Progenitor cell of endocrine pancreas (in vitro differentiated cells): Measurements from ENCODE around the gene VIPR1. TPM values are rescaled to one million over a fixed set of nuclear protein-coding genes. Genes with fewer than 3 reads are reported as not detected.
"Not testable (repeated sequence)": the region's sequence is repeated elsewhere in the genome, so short reads cannot be mapped to it uniquely, and the experiment has no call there.

Source experiments
- DNase-seq: peaks from one replicate; pipeline ENCODE4 v3.0.0; 2021; ENCODE audit warnings: low spot score; ENCODE audit not compliant: unreplicated experiment
- H3K27ac Mint-ChIP-seq: 2 replicates; pipeline ENCODE4 v1.8.0; 2021; ENCODE audit warnings: mild to moderate bottlenecking, moderate library complexity, mixed read lengths
- H3K27me3 Mint-ChIP-seq: 2 replicates; pipeline ENCODE4 v1.8.0; 2021; ENCODE audit warnings: mixed read lengths
- H3K36me3 Mint-ChIP-seq: 2 replicates; pipeline ENCODE4 v1.8.0; 2022; ENCODE audit warnings: mixed read lengths; ENCODE audit not compliant: insufficient read depth
- H3K4me1 Mint-ChIP-seq: 2 replicates; pipeline ENCODE4 v1.8.0; 2021; ENCODE audit warnings: low read depth, mixed read lengths
- H3K4me3 Mint-ChIP-seq: 2 replicates; pipeline ENCODE4 v1.8.0; 2021; ENCODE audit warnings: low read depth, mild to moderate bottlenecking, moderate library complexity, mixed read lengths
- H3K9me3 Mint-ChIP-seq: 2 replicates; pipeline ENCODE4 v1.8.0; 2021; ENCODE audit warnings: low read depth, mixed read lengths
- total RNA-seq: library from RNA; stranded (reverse); gene quantifications from 2 replicates; pipeline ENCODE4 v1.2.1, GENCODE V29; 2021
- TF ChIP-seq, protein P1 (sequence below): fragments of 200-600 bp; sonication (generic); IDR thresholded peaks from one replicate; pipeline ENCODE4 v1.5.0; 2021; ENCODE audit warnings: antibody characterized with exemption, mild to moderate bottlenecking; ENCODE audit not compliant: unreplicated experiment

Gene VIPR1
- total RNA-seq, 1 donor from 2014 or later = 6.8 TPM

DNA sequence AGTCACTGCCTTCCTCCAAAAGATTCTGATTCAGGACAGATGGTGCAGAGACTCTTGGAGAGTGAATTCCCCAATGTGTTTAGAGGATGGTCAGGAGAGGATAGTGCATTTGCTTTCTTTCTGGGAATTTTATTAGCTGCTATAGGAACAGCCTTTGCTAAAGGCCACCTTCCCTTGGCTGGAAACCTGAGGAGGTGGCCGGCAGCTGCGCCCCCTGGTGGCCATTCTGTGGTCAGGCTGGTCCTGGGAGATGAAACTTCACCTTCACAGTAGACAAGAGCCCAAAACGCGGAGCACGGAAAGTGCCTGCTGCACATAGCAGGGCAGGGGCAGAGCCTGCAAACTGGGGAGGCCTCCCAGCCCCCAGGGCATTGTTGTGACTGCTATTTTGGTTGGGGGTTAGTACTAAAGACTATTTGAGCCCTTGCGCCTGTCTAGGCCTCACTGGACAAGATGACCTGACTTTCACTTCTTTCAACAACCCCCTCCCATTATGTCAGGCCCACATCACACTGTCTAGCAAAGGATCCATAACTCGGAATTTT, 45.0 kb downstream of the VIPR1 start:
- Mint-ChIP-seq H3K4me3 (no peak overlapping the region), H3K9me3 (no peaks in the 10 kb centered on the region), H3K27me3 (peaks cover 3% of the 10 kb centered on the region), H3K27ac (no peak overlapping the region), H3K36me3 (peaks cover 3% of the 10 kb centered on the region), H3K4me1 (peaks cover 6% of the 10 kb centered on the region)
- DNase-seq = peak; percentile 64
- TF ChIP-seq, protein P1, sequence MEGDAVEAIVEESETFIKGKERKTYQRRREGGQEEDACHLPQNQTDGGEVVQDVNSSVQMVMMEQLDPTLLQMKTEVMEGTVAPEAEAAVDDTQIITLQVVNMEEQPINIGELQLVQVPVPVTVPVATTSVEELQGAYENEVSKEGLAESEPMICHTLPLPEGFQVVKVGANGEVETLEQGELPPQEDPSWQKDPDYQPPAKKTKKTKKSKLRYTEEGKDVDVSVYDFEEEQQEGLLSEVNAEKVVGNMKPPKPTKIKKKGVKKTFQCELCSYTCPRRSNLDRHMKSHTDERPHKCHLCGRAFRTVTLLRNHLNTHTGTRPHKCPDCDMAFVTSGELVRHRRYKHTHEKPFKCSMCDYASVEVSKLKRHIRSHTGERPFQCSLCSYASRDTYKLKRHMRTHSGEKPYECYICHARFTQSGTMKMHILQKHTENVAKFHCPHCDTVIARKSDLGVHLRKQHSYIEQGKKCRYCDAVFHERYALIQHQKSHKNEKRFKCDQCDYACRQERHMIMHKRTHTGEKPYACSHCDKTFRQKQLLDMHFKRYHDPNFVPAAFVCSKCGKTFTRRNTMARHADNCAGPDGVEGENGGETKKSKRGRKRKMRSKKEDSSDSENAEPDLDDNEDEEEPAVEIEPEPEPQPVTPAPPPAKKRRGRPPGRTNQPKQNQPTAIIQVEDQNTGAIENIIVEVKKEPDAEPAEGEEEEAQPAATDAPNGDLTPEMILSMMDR = peak; percentile 94

DNA sequence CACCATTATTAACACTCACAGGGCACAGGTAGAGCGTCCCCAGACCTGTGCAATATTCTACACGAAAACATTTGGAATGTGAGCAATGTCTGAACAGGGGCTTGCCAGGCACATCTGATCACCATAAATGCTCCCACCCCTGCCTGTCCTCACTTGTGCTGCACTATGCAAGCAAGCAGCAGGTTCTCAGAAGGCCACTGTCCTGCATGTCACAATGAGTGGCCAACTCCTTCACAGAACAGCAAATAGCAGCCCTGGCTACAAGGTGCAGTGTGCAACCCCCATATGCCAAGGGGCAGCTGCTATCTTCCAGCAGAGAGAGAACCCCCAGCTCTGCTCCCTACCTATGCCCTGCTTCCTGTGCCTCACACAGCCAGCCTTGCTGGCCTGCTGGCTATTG, 46.7 kb downstream of the VIPR1 start:
- H3K4me3 Mint-ChIP-seq = no peak overlapping the region
- no peaks in the 10 kb centered on the region for H3K9me3 Mint-ChIP-seq
- no peaks in the 10 kb centered on the region for H3K27me3 Mint-ChIP-seq
- peaks cover 8% of the 10 kb centered on the region for H3K36me3 Mint-ChIP-seq
- TF ChIP-seq, protein P1 = no peak
- no peak for DNase-seq
- H3K4me1 Mint-ChIP-seq = peaks cover 6% of the 10 kb centered on the region
- no peak overlapping the region for H3K27ac Mint-ChIP-seq

DNA sequence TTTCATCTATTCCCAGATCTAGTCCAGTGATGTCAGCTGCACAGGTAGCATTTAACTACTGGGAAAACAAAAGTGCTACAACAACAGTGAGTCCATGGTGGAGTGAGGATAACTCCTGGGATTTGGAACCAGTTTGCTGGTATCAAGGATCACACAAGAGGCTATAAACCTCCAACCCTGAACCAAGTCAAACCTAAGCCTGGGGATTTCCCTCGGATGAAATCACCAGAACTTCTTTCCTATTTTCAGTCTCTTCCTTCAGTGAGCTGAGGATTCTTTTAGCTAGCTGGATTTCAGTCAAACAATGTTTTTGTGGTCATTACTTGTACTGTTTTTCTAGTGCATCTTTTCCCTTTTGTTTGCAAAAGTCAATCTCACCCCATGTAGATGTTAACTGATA, 47.8 kb downstream of the VIPR1 start:
- Mint-ChIP-seq H3K4me3 (no peak overlapping the region), H3K4me1 (no peaks in the 10 kb centered on the region), H3K27me3 (no peaks in the 10 kb centered on the region), H3K9me3 (no peaks in the 10 kb centered on the region), H3K27ac (no peak overlapping the region), H3K36me3 (peaks cover 8% of the 10 kb centered on the region)
- DNase-seq = no peak
- TF ChIP-seq, protein P1 = no peak

DNA sequence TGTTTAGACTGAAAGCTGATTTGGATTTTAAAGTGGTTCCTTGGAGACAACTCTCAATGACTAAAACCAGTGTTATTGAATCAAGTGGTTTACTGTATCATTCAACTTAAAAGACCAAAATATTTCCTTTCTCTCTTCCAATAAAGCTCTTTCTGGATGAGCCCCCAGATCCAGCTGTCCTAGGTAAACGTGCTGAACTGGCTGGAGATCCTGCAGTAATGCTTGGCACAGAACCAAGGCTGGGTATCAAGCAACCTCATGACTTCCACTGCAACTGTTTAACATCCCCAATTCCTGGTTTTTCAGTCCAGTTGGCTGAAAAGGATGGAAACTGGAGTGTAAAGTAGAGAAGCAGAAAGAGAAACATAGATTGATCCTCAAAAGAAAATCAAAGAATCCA, 50.4 kb downstream of the VIPR1 start:
- no peaks in the 10 kb centered on the region for H3K27me3 Mint-ChIP-seq
- no peak for DNase-seq
- H3K27ac Mint-ChIP-seq = no peak overlapping the region
- TF ChIP-seq, protein P1 = no peak
- H3K4me3 Mint-ChIP-seq = no peak overlapping the region
- H3K9me3 Mint-ChIP-seq = no peaks in the 10 kb centered on the region
- H3K36me3 Mint-ChIP-seq = peaks cover 19% of the 10 kb centered on the region
- no peaks in the 10 kb centered on the region for H3K4me1 Mint-ChIP-seq

DNA sequence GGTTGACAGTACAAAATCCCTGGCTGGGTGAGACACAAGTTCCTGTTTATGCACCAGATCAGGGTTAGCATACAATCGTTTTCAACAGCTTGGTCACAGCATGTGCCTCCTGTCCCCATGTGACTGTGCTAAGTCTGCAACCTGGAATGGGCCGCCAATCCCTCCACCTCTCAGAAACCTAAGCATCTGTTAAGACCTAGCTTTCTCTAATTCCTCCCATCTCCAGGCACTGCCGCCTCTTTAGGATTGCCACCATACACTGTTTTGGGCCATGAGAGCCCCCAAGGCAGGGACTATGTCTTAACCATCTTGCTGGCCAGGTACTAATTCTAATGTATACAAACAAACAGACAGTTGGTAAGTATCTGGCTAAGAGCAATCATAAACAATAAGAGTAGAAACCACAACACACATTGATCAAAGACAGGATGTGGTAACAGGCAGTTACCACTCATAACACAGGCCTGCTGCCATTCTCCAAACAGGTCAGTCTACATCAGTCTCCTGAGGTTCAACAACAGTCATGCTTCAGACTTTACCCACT, 53.7 kb downstream of the VIPR1 start:
- no peaks in the 10 kb centered on the region for H3K27me3 Mint-ChIP-seq
- no peak overlapping the region for H3K4me3 Mint-ChIP-seq
- no peaks in the 10 kb centered on the region for H3K9me3 Mint-ChIP-seq
- no peak for DNase-seq
- TF ChIP-seq, protein P1 = no peak
- no peaks in the 10 kb centered on the region for H3K4me1 Mint-ChIP-seq
- peaks cover 21% of the 10 kb centered on the region for H3K36me3 Mint-ChIP-seq
- no peak overlapping the region for H3K27ac Mint-ChIP-seq

DNA sequence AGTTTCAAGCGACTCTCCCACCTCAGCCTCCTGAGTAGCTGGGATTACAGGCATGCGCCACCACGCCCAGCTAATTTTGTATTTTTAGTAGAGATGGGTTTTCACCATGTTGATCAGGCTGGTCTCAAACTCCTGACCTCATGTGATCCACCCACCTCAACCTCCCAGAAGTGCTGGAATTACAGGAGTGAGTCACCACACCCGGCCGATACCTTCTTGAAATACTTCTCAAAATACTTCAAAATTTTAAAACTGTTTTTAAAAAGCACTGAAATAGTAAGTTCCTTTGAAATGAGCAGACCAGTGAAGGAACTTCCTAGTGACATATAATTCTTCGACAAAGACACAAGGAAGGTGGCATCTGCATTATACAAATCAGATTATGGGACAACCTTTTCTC, 54.4 kb downstream of the VIPR1 start:
- not testable (repeated sequence) for H3K4me3 Mint-ChIP-seq, H3K27me3 Mint-ChIP-seq, DNase-seq, H3K27ac Mint-ChIP-seq, H3K4me1 Mint-ChIP-seq, H3K9me3 Mint-ChIP-seq
- peaks cover 21% of the 10 kb centered on the region for H3K36me3 Mint-ChIP-seq
